Glomerular visceral epithelial cell (primary cell): ENCODE results near the gene TERT.

Source experiments
- DNase-seq: peaks from one replicate; pipeline ENCODE4 v3.0.0-alpha.2; 2016; ENCODE audit errors: extremely low spot score

The TERT gene

DNA sequence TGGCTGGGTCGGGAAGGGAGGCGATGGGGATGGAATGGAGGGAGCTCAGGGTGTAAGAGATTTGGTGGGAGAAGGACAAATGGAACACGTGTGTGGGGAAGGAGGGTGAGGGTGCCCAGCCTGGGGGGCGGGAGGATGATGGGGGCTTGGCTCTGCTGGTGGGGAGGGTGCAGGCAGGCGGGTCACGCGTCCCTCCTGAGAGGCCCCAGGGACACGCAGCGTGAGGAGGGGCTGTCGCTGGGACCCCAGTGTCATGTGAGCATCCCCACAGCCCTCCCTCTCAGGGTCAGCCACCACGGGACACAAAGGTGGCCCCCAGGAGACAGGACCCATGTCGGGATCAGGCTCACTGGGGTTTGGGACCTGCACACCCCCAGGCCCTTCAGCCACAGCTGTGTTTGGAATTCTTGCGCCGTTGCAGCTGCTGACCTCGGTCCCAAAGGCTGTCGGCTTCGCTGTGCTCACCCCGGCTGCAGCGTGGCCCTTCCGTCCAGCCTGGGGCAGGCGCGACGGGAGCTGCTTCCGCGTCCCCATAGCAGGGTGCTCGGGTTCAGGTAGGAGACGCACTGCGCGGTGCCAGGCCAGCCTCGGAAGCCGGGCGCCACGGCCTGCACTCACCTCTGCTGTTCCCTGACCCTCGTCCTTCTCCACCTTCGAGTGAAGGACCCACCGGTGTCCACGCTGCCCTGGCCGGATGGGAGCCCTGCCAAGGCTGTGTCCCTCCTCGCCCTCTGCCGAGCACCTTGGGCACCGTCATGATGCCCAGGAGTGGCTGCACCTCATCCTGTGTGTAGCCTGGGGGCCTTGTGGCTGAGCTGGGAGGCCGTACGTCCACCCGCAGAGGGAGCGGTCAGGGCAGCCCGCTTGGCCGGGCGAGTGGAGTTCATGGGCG, 88.1 kb downstream of the TERT start:
- DNase-seq, result no peak

DNA sequence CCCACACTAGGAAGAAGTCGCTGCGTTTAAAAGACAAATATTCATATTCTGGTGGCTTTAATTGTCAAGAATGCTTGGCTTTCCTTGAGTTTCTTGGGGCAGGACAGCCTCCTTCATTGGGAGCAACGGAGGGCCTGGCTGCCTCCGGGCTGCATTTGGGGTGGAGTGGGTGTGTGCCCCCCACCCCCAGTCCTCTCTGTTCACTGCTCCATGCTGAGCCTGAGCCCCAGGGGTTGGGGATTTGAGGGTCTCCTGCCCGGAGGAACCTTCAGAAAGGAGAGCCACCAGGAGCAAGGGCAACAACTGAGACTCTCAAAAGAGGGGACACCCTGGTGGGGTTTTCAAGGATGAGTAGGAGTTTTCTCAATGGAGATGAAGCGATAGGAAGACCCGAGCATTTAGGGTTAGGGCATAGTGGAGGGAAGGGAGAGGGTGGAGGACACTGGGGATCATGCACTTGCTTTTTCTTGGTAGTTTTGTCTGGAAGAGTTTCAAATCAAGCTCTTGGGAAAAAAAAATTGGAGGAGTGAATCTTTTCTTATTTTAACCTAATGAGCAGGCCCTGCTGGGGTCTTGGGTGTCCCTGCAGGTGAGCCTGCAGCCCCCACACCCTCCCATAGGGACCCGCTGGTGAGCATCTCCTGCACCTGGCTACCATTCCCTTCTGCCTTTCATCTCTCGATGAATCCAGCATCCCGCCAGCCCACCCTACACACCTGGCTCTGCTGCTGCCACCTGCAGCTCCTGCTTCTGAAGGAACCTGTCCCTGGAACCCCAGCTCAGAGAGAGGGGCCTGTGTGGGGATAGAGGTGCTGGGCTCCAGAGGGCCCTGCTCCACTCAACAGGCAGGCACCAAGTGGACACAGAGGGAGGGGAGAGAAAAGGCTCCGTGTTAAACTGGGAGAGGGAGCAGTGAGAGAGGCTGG, 89.3 kb downstream of the TERT start:
- no peak for DNase-seq

GRCh38 chr5:1204693-1205242, 90.1 kb downstream of the TERT start:
- DNase-seq, result peak; percentile 12

DNA sequence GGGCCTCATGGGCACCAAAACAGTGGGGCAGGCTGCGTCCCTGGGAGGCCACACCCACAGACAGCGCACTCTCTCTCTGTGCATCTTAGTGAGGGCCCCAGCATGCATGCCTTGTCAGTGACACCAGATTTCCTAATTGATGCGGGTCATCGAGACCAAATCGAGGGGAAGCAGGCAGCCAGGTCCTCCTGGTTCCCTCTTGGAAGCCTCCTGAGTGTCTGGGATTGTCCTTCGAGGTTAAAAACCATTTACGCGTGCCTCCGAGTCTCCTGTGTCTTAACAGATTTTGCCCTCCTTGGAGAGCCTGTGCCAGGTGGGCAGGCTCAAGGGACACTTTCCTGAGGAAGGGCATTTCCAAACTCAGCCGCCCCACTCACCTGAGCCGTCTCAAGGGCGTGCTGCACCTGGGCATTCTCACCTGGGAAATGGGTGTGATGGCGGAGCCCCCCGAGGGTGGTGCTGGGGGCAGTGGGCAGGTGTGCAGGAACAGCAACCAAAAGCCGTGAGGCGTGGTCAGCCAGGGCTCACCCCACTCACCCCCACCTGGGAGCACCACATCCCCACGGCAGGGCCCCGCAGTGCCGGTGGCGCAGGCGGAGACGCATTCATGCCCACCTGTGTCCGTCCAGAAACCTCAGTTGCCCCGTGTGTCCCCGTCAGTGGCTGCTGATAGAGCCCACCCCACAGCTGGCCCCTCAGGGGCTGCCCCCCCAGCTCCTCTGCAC, 90.7 kb downstream of the TERT start:
- DNase-seq, result no peak

DNA sequence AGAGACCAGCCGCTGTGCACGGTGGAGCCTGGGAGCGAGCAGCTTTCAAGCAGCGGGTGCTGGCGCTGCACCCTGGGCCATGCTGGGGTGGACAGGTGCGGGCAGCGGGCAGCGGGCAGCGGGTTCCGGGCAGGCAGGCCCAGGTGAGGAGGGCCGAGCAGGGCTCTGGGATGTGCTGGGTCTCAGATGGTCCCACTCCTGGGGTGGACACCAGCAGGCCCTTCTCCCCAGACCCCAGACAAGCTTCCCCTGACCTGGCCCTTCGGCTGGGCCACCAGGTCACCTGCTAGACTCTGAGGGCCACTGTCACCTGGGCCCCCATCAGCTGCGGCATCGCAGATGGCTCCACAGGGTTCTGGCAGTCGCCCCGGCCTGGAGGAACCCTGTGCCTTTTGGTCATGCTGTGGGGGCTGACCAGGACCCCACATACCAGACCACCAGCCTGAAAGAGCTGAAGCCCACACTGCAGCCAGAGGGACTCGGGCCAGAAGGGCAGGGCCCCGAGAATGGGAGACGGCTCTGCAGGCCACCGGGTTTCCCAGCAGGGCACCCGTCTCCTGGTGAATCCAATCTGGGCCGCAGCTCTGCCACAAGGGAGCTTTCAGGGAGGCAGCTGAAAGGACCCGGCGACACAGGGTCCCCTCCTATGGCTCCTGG, 91.4 kb downstream of the TERT start:
- no peak for DNase-seq
